ENCODE results near the gene PRPSAP2. TPM values are rescaled to one million over a fixed set of nuclear protein-coding genes. Genes with fewer than 3 reads are reported as not detected.

Gene PRPSAP2
- total and polyA plus RNA-seq, 2 of the 8 experiments (the other 6 are each of a cell fraction or from before 2014, with no cell fraction given) = 28.7 to 50.5 TPM

DNA sequence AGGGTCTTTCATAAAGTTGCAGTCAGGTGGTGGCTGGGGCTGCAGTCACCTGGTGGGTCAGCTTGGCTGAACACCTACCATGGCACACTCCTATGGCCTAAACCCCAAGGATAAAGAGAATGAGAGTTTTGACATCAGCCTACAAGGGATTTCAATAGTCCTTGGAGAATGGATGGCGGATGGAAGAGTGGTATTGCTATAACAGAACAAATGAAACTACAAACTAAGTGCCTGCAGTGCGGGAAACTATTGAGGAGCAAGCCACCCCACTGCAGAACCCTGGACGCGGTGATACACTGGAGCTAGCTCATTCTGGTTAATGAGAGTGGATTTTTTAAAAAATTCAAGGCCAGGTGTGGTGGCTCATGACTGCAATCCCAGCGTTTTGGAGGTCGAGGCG, 3.0 kb upstream of the PRPSAP2 start:
- no peaks in the 10 kb centered on the region for H3K79me1 ChIP-seq (ENCODE audit: low read depth, low read length)
- H2AFZ ChIP-seq (ENCODE audit: low read length) = no peak overlapping the region
- H3K56ac ChIP-seq (replicated peaks; ENCODE audit: insufficient read length, low read depth, low read length) = no peak overlapping the region
- H3K9me3 ChIP-seq (ENCODE audit: insufficient read depth in 2 of 2, low read depth in 1 of 2, low read length in 1 of 2) = no peaks in the 10 kb centered on the region
- H4K91ac ChIP-seq (replicated peaks; ENCODE audit: insufficient read length, low read length) = no peak overlapping the region
- DNase-seq (ENCODE audit: low read depth in 1 of 2, low spot score in 2 of 2) (no peak), FAIRE-seq (no peak)
- no peak overlapping the region for H3K14ac ChIP-seq (ENCODE audit: insufficient read length)
- no peaks in the 10 kb centered on the region for H4K20me1 ChIP-seq (replicated peaks in 1 of 2; ENCODE audit: control insufficient read depth in 1 of 2, insufficient read depth in 2 of 2, low read length in 2 of 2)
- H2BK15ac ChIP-seq (ENCODE audit: low read length) = no peak overlapping the region
- no peak overlapping the region for H2BK120ac ChIP-seq (replicated peaks; ENCODE audit: low read depth, low read length)
- no peak overlapping the region for H4K5ac ChIP-seq (ENCODE audit: insufficient read length, low read depth, low read length)
- peaks cover 0 to 5% (median 2%) of the 10 kb centered on the region in 4 experiments; a peak in 4 of 7 replicates for H3K4me1 ChIP-seq (replicated peaks in 1 of 4; ENCODE audit: control insufficient read depth in 3 of 4, insufficient read depth in 4 of 4, low read length in 3 of 4)
- ChIA-PET CTCF (ENCODE audit: partially characterized antibody) (no interaction called here), POLR2A (ENCODE audit: partially characterized antibody) (no interaction called here)
- H3K27ac ChIP-seq (ENCODE audit: low read depth, low read length) = no peak overlapping the region
- H3K4me2 ChIP-seq (ENCODE audit: insufficient read depth in 1 of 2, low read depth in 2 of 2, low read length in 2 of 2) = peak overlapping the region; percentile 71 to 87; a peak in 2 of 4 replicates
- no peak overlapping the region for H2BK5ac ChIP-seq (ENCODE audit: low read depth, low read length)
- H3K18ac ChIP-seq (ENCODE audit: extremely low read depth, low read length) = no peak overlapping the region
- no peak overlapping the region; the same call in 1 of the 2 replicates for H4K8ac ChIP-seq (ENCODE audit: extremely low read depth, insufficient read depth, low read length)
- H3K36me3 ChIP-seq (ENCODE audit: control insufficient read depth in 2 of 4, insufficient read depth in 4 of 4, low read length in 3 of 4) = no peaks in the 10 kb centered on the region
- H3K23me2 ChIP-seq (ENCODE audit: low read depth, low read length) = peaks cover 7% of the 10 kb centered on the region
- H3K27me3 ChIP-seq (replicated peaks in 1 of 4; ENCODE audit: control insufficient read depth in 3 of 4, extremely low read depth in 1 of 4, insufficient read depth in 3 of 4, low read length in 3 of 4) = no peaks in the 10 kb centered on the region
- 82% methylated on average over 7 of the region's 7 CpGs; no CpG with 5 or more reads in 1 of the 2 experiments for WGBS, 2 experiments (ENCODE audit: extremely low coverage in 1 of 2, insufficient coverage in 1 of 2, insufficient read length in 1 of 2, insufficient replicate concordance in 2 of 2, low coverage in 1 of 2, low lambda C conversion rate in 2 of 2, missing lambda C conversion rate in 1 of 2)
- no peak overlapping the region for H2BK20ac ChIP-seq (ENCODE audit: low read length)
- H3K4ac ChIP-seq (replicated peaks; ENCODE audit: insufficient read length, low read depth, low read length) = no peak overlapping the region
- H2BK12ac ChIP-seq (ENCODE audit: low read depth, low read length) = no peak overlapping the region
- H3K79me2 ChIP-seq (ENCODE audit: control insufficient read depth in 1 of 2, insufficient read depth in 2 of 2, low read length in 2 of 2) = peaks cover 3 to 24% of the 10 kb centered on the region in 2 experiments; a peak in 3 of 4 replicates
- no peak overlapping the region for H3K23ac ChIP-seq (ENCODE audit: insufficient read length)
- no peak overlapping the region for H2AK5ac ChIP-seq (ENCODE audit: low read depth, low read length)
- peak overlapping the region in 3 of 4 experiments; percentile 79 to 93 (median 90); a peak in 3 of 8 replicates for H3K4me3 ChIP-seq (ENCODE audit: extremely low read depth in 1 of 4, insufficient read depth in 2 of 4, low read depth in 3 of 4, low read length in 4 of 4)
- no peak overlapping the region for H3K9ac ChIP-seq (replicated peaks in 1 of 4; ENCODE audit: extremely low read depth in 1 of 4, low read depth in 3 of 4, low read length in 3 of 4)
- TF ChIP-seq CBX5 (IDR thresholded peaks at IDR 0.05; ENCODE audit: low read depth, low read length) (no peak), TEAD4 (IDR thresholded peaks at IDR 0.05; ENCODE audit: low read depth, low read length) (no peak), NANOG (IDR thresholded peaks at IDR 0.05; ENCODE audit: insufficient read depth, low read depth, low read length, poor library complexity, severe bottlenecking) (no peak)

All from H1 (cell line).